Erythroblast (primary cell): ENCODE data around the gene TCF23.
"Not testable (repeated sequence)": the region's sequence is repeated elsewhere in the genome, so short reads cannot be mapped to it uniquely, and the experiment has no call there.

ENCODE experiments used
- DNase-seq, 2 experiments: peaks; one replicate each; lab custom pipeline; 2025; lab: John Stamatoyannopoulos, UW
- GATA1 ChIP-seq: IDR thresholded peaks from 2 replicates; pipeline ENCODE4 v1.6.1; 2011; ENCODE audit warnings: low read depth, mild to moderate bottlenecking, control low read depth, low read length, moderate library complexity
- POLR2A ChIP-seq: IDR thresholded peaks from 2 replicates; pipeline ENCODE4 v1.6.1; 2011; ENCODE audit warnings: mild to moderate bottlenecking, low read length

Gene TCF23

DNA sequence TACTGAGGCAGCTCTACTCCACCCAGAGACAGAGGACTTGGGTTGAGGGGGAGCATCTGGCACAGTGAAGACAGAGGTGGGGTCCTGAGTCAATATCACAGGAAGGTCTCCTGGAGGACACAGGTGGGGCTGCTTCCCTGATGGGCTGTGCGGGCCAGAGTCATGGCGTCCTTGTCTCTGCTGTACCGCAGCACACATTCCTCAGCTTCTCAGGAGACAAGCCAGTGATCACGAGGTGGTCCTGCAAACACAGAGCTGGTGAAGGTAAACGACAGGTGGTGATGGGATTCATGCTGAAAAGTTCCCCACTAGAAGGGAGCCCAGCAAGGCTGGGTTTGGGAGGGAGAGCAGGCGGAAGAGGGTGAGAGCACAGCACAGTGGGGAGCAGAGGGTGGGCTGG is 9.7 kb downstream of the TCF23 start:
- no peak for TF ChIP-seq POLR2A
- no peak for TF ChIP-seq GATA1
- DNase-seq, result no peak

DNA sequence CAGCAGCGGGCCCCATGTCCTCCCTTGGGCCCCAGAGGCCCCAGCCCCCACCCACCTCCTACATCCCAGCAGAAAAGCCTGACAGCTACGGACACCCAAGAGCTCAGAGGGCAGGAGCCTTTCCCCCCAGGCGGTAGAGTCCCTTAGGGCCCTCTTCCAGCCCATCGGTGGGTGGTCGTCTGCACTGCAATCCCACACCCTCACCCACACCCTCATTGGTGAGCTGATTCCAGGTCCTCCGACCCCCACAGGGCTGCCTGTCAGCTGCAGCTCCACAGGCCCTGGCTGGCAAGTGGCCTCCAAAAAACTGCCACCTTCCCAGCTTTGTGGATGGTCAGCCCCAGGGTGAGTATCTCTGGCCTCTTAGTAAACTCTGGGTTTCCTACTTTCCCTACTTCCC is 10.5 kb downstream of the TCF23 start:
- no peak for DNase-seq
- no peak for TF ChIP-seq POLR2A
- no peak for TF ChIP-seq GATA1

DNA sequence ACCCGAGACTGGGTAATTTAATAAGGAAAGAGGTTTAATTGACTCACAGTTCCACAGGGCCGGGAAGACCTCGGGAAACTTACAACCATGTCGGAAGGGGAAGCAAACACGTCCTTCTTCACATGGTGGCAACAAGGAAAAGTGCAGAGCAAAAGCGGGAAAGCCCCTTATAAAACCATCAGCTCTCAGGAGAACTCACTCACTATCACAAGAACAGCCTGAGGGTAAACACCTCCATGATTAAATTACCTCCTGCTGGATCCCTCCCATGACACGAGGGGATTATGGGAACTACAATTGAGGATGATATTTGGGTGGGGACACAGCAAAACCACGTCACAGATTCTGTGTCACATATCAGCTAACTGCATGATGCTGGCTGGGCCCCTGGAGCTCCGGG is 11.4 kb downstream of the TCF23 start:
- DNase-seq, result no peak
- TF ChIP-seq GATA1 (no peak), POLR2A (no peak)

DNA sequence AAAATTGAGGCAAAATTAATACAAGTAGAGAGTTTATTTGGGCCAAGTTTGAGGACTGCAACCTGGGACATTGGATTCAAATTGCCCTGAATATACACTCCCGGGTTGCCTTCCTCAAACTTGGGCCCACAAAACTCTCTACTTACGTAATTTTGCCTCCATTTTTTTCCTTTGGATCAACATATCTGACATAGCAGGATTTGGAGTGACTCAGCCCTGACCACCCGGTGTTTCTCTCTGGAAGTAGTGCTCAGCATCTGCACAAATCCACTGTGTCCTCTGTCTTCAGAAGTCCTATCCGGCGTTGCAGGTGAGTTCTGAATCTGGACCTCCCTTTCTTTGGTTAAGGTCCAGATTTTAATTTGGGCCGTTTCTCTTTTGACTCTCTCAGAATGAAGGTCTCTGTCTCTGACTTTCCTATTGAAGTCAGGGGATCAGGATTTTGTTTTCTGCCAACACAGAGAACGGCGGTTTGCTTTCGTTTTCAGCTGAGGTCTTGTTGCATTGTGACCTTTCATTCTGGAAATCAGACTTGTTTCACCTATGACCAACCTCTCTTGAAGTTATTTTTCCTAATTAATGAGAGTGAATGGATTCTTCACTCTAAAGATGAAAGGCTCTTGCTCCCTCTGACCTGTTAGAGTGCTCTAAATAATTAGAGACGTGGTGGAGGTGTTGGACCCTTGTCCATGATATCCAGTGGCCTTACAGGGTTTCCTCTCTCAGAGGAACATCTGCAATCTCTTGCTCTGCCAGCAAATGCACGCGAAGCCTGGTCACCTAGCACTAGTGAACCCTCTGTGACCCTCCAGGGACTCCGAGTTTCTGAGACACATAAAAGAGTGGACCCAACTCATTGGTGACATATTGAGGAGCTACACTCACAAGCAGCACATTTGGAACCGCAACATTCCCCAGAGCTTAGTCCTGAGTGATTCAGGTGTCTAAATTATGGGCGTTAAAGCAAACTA is 13.6 kb downstream of the TCF23 start:
- DNase-seq, result no peak
- TF ChIP-seq POLR2A (no peak), GATA1 (no peak)

DNA sequence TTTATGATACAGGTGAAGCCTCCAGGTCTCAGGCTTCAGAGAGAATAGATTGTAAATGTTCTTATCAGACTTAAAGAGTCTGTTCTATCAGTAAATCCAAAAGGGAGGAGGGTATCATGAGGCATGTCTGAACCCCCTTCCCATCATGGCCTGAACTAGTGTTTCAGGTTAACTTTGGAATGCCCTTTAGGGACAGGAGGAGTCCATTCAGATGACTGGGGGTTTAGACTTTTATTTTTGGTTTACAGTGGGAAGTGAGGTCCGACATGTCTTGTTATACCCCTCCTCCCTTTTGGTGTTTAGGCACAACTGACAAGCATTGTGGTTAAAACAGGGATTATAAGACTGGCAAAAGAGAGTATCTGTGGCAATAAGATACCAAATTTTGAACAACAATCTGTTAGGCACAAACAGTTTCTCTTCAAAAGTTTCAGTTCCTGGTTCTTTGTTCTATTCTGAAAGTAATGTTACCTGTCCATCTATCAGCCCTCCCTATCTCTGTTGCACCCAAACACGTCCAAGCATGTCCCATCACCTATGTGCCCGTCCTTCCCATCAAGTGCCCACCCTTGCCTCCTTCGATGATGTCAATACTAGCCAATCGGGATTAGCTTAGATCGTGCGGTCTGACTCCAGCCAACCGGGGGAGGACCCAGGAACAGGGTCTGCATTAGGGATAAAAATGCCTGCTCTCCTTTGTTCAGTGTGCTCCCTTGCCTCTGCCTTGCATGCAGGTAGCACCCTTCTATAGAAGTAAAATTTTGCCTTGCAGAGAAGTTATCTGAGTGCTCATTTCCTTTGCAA is 16.4 kb downstream of the TCF23 start:
- DNase-seq, result no peak
- TF ChIP-seq GATA1 (no peak), POLR2A (no peak)

DNA sequence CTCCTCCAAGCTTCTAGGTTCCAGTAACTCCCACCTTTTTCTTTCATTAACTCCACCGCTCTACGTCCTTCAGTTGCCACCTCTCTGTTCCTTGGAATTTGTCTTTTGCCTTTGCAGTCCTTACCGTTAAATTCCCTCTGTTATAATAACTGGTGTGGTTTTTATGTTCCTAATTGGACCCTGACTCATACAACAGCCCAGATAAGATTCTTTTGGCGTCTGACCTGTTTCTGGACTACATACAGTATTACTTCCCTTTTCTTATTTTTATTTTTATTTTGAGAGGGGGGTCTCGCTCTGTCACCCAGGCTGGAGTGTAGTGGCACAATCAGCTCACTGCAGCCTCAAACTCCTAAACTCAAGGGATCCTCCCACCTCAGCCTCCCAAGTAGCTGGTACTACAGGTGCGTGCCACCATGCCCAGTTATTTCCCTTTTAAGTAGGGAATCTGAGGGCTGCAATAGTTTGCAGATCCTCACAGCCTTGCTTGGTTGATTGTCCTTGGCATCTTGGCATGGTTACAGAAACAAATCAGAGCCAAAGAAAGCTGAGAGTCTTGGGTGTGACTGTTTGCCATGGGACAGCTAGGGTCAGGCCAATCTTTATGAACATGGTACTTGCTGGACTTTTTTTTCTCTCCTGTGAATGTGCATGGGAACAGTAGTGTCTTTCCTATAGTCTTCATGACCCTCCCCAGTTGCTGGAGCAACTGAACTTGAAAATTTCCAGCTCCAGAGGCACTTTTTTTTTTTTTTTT is 22.0 kb downstream of the TCF23 start:
- TF ChIP-seq POLR2A, result no peak
- DNase-seq, result no peak

DNA sequence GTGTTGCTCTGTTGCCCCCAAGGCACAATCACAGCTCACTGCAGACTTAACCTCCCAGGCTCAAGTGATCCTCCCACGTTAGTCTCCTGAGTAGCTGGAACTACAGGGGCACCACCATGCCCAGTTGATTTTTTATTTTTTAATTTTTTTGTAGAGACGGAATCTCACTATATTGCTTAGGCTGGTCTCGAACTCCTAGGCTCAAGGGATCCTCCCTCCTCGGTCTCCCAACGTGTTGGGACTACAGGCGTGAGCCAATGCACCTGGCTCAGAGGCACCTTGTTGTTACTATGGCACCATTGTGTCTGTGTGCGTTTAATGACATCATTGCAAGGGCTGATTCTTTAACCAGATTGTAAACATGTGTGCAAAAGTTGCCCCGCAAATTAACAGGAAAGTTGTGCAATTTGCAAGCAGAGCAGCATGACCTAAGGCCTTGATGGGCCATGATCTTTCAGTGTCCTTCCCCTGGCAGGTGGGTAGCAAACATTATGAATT is 22.6 kb downstream of the TCF23 start:
- TF ChIP-seq GATA1, result no peak
- no peak for TF ChIP-seq POLR2A
- no peak for DNase-seq

DNA sequence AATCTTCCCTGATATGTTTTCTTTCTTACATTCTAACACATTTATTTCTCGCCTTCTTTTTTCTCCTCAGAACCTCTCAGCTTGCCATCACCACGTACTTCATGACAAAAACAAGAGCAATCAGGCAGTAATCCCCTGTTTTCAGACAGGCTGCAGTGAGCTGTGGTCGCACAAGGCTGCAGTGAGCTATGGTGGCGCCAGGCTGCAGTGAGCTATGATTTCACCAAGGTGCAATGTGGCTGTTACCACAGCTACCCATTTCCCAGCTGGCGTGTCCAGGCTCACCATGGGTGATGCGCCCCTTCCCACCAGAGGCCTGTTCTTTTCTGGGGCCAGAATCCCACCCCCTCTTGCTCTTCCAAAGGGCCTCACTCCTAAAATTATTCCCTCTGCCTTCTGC is 25.8 kb downstream of the TCF23 start:
- no peak for DNase-seq
- no peak for TF ChIP-seq GATA1
- TF ChIP-seq POLR2A, result no peak

DNA sequence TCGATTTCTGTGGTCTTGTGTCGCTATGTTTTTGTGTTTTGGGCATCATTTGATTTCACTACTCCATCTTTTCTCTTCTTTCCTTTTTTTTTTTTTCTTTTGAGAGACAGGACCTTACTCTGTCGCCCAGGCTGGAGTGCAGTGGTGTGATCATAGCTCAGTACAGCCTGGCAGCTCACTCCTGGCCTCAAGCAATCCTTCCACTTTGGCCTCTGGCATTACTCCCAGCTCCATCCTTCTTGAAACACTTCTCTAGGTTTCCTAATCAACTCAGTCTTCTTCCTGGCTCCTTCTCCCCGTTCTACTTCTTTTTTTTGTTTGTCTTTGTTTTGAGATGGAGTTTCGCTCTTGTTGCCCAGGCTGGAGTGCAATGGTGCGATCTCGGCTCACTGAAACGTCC is 26.5 kb downstream of the TCF23 start:
- no peak for DNase-seq
- no peak for TF ChIP-seq GATA1
- no peak for TF ChIP-seq POLR2A

DNA sequence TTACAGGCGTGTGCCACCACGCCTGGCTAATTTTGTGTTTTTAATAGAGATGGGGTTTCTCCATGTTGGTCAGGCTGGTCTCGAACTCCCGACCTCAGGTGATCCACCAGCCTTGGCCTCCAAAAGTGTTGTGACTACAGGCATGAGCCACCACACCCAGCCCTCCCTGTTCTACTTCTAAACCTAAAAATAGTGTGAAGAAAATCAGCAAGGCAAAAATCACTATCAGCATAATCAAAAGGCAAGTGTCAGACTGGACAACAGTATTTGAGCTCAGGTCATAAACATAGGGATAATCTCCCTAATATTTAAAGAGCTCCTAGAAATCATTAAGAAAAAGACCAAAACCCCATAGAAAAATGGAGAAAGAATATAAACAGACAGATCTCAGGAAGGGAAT is 27.0 kb downstream of the TCF23 start:
- not testable (repeated sequence) for DNase-seq

DNA sequence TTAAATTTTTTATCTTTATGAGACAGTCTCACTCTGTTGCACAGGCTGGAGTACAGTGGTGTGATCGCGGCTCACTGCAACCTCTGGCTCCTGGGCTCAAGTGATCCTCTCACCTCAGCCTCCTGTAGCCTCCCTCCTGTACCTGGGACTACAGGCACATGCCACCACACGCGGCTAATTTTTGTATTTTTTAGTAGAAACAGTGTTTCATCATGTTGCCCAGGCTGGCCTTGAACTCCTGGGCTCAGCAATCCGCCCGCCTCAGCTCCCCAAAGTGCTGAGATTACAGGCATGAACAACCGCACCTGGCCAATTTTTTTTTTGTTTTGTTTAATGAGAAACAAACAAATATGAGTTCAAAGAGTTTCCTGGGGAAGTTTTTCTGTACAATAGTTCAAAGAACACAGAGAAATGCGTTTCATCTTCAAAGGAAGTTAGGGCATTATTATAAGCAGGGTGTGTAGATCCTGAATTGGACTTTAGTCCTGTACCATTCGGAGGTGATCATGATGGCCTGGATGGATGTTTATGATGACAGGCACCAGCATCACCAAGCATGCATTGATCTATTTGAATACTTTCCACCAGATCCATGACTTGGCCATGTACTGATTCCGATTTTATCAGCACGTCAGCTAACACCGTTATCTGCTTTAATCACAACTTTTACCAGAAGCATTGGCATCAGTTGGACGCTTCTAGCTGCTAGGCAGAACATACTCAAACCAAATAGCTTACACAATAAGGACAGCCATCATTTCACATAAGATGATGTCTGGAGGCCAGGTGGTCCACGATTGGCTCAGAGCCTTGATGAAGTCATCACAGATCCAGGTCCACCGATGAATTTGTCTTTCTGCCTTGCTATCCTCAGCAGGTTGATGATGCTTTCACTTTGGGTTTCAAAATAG is 28.9 kb downstream of the TCF23 start:
- DNase-seq, result no peak
- TF ChIP-seq GATA1 (no peak), POLR2A (no peak)

DNA sequence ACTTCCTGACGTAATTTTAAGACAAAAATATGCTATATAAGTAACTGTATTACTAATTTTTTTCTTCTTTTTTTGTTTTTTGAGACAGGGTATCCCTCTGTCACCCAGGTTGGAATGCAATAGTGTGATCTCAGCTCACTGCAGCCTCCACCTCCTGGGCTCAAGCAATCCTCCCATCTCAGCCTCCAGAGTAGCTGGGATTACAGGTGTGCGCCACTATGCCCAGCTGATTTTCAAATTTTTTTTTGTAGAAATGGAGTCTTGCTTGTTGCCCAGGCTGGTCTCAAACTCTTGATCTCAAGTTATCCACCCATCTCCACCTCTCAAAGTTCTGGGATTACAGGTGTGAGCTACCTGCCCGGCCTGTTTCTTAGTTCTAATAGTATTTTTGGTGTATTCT is 29.7 kb downstream of the TCF23 start:
- no peak for DNase-seq
- TF ChIP-seq GATA1 (no peak), POLR2A (no peak)
